Muscle layer of colon (tissue), 2 donors: Measurements from ENCODE around the gene FBRSL1.

Source experiments
- H3K27ac ChIP-seq: one replicate; pipeline ENCODE4 v1.7.0; 2013; ENCODE audit warnings: low read depth, mild to moderate bottlenecking, low read length, moderate library complexity
- H3K27me3 ChIP-seq, 2 donors: one replicate each; pipeline ENCODE4 v1.7.0; 2013; ENCODE audit warnings: low read length in 2 of 2, mild to moderate bottlenecking in 2 of 2; ENCODE audit not compliant: insufficient read depth in 2 of 2, control insufficient read depth in 1 of 2
- H3K36me3 ChIP-seq: one replicate; pipeline ENCODE4 v1.7.0; 2013; ENCODE audit warnings: mild to moderate bottlenecking, low read length; ENCODE audit not compliant: insufficient read depth
- H3K4me1 ChIP-seq: one replicate; pipeline ENCODE4 v1.7.0; 2013; ENCODE audit warnings: mild to moderate bottlenecking, low read length; ENCODE audit not compliant: insufficient read depth
- H3K4me3 ChIP-seq, 2 donors: one replicate each; pipeline ENCODE4 v1.7.0; 2013; ENCODE audit warnings: low read length in 2 of 2, low read depth in 1 of 2, mild to moderate bottlenecking in 1 of 2, moderate library complexity in 1 of 2
- H3K9ac ChIP-seq: one replicate; pipeline ENCODE4 v1.7.0; 2013; ENCODE audit warnings: low read length
- H3K9me3 ChIP-seq: one replicate; pipeline ENCODE4 v1.7.0; 2013; ENCODE audit warnings: mild to moderate bottlenecking, low read length
- donor health status: abdominal sarcoma.
- donor health status: Adenocarcinoma of cecum.

Gene FBRSL1

DNA sequence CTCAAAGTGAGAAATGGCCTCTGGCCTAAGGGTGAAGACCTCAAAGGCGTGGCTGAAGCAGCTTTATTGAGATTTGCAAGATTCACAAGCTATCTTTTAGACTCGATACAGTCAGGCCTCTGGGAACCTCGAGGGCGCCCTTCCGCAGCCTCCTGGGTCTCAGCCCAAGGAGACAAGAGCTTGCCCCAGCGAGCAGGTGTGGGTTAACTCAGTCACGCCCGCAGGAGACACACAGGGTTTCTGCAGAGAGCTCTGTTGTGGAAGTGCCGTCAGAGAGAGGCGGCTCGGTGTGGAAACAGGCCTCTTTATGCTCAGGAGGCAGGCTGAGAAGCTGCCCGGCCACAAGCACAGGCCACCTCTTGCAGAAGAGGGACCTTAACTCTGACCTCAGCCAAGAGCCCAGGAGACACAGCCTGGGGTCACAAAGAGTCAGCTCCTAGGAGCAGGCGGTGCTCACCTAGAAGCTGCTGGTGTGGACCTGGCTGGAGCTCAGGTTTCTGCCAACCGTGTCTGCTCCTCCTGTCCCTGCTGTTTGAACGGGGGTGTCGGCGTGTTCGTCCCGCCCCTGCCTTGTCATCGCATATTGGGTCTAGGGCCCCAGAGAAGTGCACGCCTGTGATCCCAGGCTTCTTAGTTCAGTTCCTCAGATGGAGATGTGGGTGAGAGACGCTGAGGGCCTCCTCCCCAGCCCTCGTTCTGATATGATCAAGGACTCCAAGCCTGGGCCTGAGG is 42.1 kb upstream of the FBRSL1 start:
- Histone ChIP-seq H3K36me3 (no peaks in the 10 kb centered on the region), H3K4me1 (no peaks in the 10 kb centered on the region), H3K4me3 (no peak overlapping the region), H3K9me3 (no peaks in the 10 kb centered on the region), H3K9ac (no peak overlapping the region), H3K27me3 (peaks cover 0 to 9% of the 10 kb centered on the region in 2 donors), H3K27ac (no peak overlapping the region)

GRCh38 chr12:132448463-132448820 is 41.5 kb upstream of the FBRSL1 start:
- Histone ChIP-seq H3K4me3 (no peak overlapping the region), H3K27me3 (peaks cover 0 to 9% of the 10 kb centered on the region in 2 donors)

DNA sequence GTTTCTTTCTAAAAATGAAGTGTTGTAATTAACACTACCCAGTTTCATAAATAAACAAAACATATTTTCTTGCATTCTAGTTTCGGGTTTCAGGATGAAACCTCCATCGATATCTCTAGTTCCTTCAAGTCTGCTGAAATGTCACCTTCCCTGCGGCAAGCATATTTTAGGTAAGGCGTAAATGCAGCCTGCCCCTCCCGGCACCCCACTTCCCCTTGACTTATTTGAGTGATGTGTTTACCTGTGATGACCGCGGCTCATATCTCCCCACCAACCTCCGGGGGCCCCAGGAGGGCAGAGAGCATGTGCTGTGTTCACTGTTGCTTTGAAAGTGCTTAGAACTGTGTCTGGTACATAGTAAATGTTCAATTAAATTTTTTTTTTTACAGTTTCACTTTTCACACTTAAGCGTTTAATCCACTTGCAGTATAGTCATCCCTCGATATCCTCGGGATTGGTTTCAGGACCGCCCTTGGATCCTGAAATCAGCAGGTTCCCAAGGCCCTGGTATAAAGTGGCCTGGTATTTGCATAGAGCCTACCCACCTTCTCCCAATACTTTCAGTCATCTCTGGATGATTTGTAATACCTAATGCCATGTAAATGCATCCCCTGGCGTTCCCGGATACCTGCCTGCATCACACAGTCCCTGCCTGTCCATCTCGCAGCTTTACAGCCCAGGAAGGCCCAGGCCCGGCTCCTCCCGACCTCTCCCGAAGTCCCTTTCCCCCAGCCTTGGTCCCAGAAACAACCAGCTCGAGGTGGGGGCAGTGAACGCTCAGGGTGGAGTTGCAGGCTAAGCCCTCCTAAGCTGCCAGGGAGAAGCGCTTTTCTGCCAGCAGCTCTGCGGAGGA is 40.2 kb upstream of the FBRSL1 start:
- Histone ChIP-seq H3K27me3 (peaks cover 0 to 13% of the 10 kb centered on the region in 2 donors), H3K9me3 (no peaks in the 10 kb centered on the region), H3K27ac (no peak overlapping the region), H3K9ac (no peak overlapping the region), H3K4me1 (no peaks in the 10 kb centered on the region), H3K4me3 (no peak overlapping the region), H3K36me3 (no peaks in the 10 kb centered on the region)

More at GRCh38 chr12:132448463-132448820, 41.5 kb upstream of the FBRSL1 start:
- H3K9me3 ChIP-seq: no peaks in the 10 kb centered on the region
- no peak overlapping the region for H3K9ac ChIP-seq
- H3K27ac ChIP-seq: no peak overlapping the region
- H3K36me3 ChIP-seq: no peaks in the 10 kb centered on the region
- no peaks in the 10 kb centered on the region for H3K4me1 ChIP-seq

DNA sequence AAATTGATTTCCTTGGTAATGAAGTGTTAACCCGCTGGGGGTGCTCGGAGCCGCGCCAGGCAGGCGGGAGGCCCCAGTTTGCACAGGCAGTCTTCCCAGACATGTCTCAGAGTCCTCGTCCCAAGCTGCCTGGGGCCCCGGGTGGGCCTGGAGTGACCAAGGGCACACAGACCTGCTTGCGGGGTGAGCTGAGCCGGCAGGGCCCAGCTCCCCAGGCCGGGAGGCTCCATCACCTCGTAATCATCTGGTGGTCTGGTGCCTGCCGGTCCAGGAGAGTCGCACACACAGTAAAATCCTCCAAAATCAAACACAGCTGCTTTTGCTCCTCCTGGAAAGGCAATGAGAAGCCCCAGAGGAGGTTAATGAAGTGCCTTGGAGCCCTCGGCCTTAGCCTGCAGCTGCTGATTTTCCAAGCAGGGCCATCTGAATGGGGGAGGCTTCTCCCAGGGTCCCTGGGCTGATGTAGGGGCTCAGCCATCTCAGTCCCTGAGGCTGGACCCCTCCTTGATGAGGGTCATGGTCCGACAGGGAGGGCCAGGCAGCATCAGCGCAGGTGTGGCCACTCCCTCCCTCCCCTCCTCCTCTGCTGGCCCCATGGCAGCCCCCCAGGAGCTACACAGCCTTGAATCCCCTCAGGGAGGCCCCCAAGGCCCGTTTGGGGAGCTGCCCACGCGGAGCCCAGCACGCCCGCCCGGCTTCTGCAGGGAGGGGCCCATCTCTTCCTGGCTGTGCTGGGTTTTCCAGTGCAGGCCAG is 39.4 kb upstream of the FBRSL1 start:
- H3K4me1 ChIP-seq: no peaks in the 10 kb centered on the region
- H3K9ac ChIP-seq: no peak overlapping the region

GRCh38 chr12:132451172-132451835 is 38.6 kb upstream of the FBRSL1 start:
- Histone ChIP-seq H3K4me3 (no peak overlapping the region), H3K27ac (no peak overlapping the region), H3K9ac (no peak overlapping the region), H3K36me3 (no peaks in the 10 kb centered on the region), H3K4me1 (no peaks in the 10 kb centered on the region), H3K27me3 (peaks cover 0 to 15% of the 10 kb centered on the region in 2 donors), H3K9me3 (no peaks in the 10 kb centered on the region)

More for the DNA sequence above, 39.4 kb upstream of the FBRSL1 start:
- Histone ChIP-seq H3K9me3 (no peaks in the 10 kb centered on the region), H3K27me3 (peaks cover 0 to 15% of the 10 kb centered on the region in 2 donors), H3K4me3 (no peak overlapping the region), H3K36me3 (no peaks in the 10 kb centered on the region), H3K27ac (no peak overlapping the region)

DNA sequence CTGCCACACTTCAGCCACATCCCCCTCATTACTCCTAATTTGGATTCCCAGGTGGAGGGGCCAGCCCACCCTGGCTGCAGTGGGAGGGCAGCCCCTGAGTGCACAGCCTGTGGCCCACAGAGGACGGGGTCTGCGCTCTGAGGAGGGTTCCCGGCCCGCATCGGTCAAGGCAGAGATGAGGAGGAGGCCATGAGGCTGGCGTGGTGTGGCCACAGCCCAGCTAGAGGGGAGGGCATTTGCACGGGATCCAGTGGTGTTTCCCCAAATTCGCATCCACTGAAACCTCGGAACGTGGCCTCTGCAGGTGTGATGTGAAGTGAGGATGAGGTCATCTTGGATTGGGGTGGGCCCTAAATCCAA is 38.1 kb upstream of the FBRSL1 start:
- Histone ChIP-seq H3K27me3 (peaks cover 0 to 15% of the 10 kb centered on the region in 2 donors), H3K4me1 (no peaks in the 10 kb centered on the region), H3K36me3 (no peaks in the 10 kb centered on the region), H3K9me3 (no peaks in the 10 kb centered on the region), H3K27ac (no peak overlapping the region), H3K9ac (no peak overlapping the region), H3K4me3 (no peak overlapping the region)

DNA sequence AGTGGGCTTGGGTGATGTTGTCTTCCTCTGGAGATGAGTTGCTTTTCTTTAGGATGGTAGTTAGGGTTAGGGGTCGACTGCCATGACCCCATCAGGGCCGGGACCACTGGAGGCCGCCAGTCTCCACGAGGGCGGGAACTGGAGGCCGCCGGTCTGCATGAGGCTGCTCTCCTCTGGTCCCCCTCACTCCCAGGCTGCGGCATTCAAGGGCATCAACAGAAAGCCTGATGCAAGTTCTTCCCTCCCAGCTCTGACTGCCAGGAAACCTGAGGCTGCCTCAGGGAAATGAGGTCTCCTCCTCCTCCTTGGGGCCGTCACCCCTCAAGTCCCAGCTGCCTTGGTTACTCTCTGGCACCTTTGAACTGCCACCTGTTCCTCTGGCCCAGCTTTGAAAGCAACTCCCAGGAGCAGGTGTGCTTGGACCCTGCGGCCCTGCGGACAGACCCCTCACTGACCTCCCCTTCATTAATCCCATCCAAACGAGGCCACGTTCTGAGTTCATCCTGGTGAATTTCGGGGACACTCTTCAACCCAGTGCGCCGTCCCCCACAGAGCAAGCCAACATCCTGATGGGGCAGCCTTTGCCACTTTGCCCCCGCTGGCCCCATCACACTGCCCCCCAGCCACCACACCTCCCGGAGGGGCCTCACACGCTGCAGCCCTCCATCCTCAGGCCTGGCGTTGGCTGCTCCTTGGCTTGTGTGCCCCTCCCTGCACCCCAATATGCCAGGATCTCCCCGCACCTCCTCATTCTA is 37.2 kb upstream of the FBRSL1 start:
- H3K4me3 ChIP-seq: no peak overlapping the region
- no peaks in the 10 kb centered on the region for H3K9me3 ChIP-seq
- peaks cover 0 to 15% of the 10 kb centered on the region in 2 donors for H3K27me3 ChIP-seq
- H3K4me1 ChIP-seq: no peaks in the 10 kb centered on the region
- no peak overlapping the region for H3K27ac ChIP-seq
- H3K9ac ChIP-seq: no peak overlapping the region
- H3K36me3 ChIP-seq: no peaks in the 10 kb centered on the region

- Histone ChIP-seq H3K4me1 (no peaks in the 10 kb centered on the region), H3K9ac (no peak overlapping the region), H3K9me3 (no peaks in the 10 kb centered on the region), H3K27me3 (peaks cover 0 to 15% of the 10 kb centered on the region in 2 donors), H3K27ac (no peak overlapping the region), H3K4me3 (no peak overlapping the region), H3K36me3 (no peaks in the 10 kb centered on the region)
Observed at GRCh38 chr12:132453361-132454192, 36.4 kb upstream of the FBRSL1 start.

GRCh38 chr12:132454193-132454932 is 35.6 kb upstream of the FBRSL1 start:
- no peak overlapping the region for H3K4me3 ChIP-seq
- H3K27ac ChIP-seq: no peak overlapping the region
- H3K27me3 ChIP-seq: peaks cover 0 to 19% of the 10 kb centered on the region in 2 donors
- no peaks in the 10 kb centered on the region for H3K9me3 ChIP-seq
- H3K9ac ChIP-seq: no peak overlapping the region
- H3K4me1 ChIP-seq: no peaks in the 10 kb centered on the region
- H3K36me3 ChIP-seq: no peaks in the 10 kb centered on the region
